ENCODE data around the gene ETS1.

ETS1 gene

DNA sequence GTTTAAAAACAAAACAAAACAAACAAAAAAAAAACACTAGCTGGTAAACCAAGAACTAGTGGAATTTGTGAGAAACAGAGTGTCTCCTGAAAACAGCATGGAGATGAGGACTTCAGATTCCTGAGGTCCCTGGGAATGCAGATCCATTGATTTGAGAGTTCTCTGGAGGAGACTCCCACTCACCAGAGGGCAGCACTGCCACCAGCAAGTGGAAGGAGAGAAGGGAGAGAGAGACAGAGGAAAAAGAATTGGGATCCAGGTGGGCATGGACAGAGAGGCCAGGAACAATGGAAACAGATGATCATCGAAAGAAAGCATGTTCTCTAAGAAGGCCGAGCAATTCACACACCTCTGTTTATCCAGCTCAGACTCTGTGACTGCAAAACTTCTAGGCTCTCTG, 31.8 kb downstream of the ETS1 start:
- DNase-seq (ENCODE audit: low read depth in 1 of 2, low spot score in 1 of 2): no peak
- no peak overlapping the region for H3K27ac ChIP-seq (replicated peaks)
- H3K27me3 ChIP-seq (ENCODE audit: insufficient read depth, poor library complexity, severe bottlenecking): peaks cover 2% of the 10 kb centered on the region

DNA sequence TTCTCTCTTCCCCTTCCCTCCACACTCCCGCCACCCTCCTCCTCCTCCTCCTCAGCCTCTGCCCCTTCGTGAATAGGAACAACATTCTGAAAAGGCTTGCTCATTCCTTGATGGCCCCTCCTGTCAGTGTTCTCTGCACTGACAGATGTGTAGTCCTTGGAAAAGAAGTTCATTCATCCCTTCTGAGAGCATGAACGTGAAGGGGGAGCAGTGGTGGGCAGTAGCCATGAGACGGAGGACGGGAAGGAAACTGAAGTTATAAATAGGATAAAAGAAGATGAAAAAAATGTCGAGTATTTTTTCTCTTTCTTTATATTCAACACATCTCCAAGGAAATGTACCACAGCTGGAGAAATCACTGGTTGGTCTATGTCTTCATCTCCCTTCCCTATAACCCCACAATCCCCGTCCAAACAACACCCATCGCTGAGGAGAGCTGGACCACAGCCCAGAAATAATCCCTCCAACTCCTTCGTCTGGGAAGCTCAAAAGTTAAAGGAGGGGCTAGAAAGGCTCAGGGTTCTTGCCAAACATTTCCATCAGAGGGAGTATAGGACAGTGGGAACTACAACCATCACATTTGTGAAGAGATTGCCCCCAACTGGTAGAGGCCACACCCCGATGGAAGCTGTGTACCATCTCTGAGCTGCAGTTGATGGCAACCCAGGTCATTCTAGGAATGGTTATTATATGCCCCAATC, 33.5 kb downstream of the ETS1 start:
- TF ChIP-seq, protein P1, sequence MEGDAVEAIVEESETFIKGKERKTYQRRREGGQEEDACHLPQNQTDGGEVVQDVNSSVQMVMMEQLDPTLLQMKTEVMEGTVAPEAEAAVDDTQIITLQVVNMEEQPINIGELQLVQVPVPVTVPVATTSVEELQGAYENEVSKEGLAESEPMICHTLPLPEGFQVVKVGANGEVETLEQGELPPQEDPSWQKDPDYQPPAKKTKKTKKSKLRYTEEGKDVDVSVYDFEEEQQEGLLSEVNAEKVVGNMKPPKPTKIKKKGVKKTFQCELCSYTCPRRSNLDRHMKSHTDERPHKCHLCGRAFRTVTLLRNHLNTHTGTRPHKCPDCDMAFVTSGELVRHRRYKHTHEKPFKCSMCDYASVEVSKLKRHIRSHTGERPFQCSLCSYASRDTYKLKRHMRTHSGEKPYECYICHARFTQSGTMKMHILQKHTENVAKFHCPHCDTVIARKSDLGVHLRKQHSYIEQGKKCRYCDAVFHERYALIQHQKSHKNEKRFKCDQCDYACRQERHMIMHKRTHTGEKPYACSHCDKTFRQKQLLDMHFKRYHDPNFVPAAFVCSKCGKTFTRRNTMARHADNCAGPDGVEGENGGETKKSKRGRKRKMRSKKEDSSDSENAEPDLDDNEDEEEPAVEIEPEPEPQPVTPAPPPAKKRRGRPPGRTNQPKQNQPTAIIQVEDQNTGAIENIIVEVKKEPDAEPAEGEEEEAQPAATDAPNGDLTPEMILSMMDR (IDR thresholded peaks at IDR 0.05; ENCODE audit: insufficient read depth, low read length): no peak
- TF ChIP-seq, protein P2, sequence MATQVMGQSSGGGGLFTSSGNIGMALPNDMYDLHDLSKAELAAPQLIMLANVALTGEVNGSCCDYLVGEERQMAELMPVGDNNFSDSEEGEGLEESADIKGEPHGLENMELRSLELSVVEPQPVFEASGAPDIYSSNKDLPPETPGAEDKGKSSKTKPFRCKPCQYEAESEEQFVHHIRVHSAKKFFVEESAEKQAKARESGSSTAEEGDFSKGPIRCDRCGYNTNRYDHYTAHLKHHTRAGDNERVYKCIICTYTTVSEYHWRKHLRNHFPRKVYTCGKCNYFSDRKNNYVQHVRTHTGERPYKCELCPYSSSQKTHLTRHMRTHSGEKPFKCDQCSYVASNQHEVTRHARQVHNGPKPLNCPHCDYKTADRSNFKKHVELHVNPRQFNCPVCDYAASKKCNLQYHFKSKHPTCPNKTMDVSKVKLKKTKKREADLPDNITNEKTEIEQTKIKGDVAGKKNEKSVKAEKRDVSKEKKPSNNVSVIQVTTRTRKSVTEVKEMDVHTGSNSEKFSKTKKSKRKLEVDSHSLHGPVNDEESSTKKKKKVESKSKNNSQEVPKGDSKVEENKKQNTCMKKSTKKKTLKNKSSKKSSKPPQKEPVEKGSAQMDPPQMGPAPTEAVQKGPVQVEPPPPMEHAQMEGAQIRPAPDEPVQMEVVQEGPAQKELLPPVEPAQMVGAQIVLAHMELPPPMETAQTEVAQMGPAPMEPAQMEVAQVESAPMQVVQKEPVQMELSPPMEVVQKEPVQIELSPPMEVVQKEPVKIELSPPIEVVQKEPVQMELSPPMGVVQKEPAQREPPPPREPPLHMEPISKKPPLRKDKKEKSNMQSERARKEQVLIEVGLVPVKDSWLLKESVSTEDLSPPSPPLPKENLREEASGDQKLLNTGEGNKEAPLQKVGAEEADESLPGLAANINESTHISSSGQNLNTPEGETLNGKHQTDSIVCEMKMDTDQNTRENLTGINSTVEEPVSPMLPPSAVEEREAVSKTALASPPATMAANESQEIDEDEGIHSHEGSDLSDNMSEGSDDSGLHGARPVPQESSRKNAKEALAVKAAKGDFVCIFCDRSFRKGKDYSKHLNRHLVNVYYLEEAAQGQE (IDR thresholded peaks at IDR 0.05; ENCODE audit: insufficient replicate concordance, low read depth): no peak
- TF ChIP-seq POLR2AphosphoS5 (IDR thresholded peaks at IDR 0.05; ENCODE audit: low read depth): no peak
- no peak for TF ChIP-seq GABPA (IDR thresholded peaks at IDR 0.05; ENCODE audit: low read depth)
- no peak for TF ChIP-seq SPI1 (IDR thresholded peaks at IDR 0.05; ENCODE audit: borderline replicate concordance, low read depth)
- no peak overlapping the region for H3K27ac ChIP-seq (replicated peaks)
- H3K4me3 ChIP-seq (replicated peaks; ENCODE audit: insufficient read depth, low read length): no peak overlapping the region
- H3K27me3 ChIP-seq (ENCODE audit: insufficient read depth, poor library complexity, severe bottlenecking): peaks cover 7% of the 10 kb centered on the region
- no peak for DNase-seq (ENCODE audit: low read depth in 1 of 2, low spot score in 1 of 2)

More for the DNA sequence above, 31.8 kb downstream of the ETS1 start:
- H3K4me3 ChIP-seq (replicated peaks; ENCODE audit: insufficient read depth, low read length): no peak overlapping the region
- TF ChIP-seq GABPA (IDR thresholded peaks at IDR 0.05; ENCODE audit: low read depth): no peak
- TF ChIP-seq, protein P1 (IDR thresholded peaks at IDR 0.05; ENCODE audit: insufficient read depth, low read length): no peak
- TF ChIP-seq, protein P2 (IDR thresholded peaks at IDR 0.05; ENCODE audit: insufficient replicate concordance, low read depth): no peak
- no peak for TF ChIP-seq SPI1 (IDR thresholded peaks at IDR 0.05; ENCODE audit: borderline replicate concordance, low read depth)
- TF ChIP-seq POLR2AphosphoS5 (IDR thresholded peaks at IDR 0.05; ENCODE audit: low read depth): no peak

DNA sequence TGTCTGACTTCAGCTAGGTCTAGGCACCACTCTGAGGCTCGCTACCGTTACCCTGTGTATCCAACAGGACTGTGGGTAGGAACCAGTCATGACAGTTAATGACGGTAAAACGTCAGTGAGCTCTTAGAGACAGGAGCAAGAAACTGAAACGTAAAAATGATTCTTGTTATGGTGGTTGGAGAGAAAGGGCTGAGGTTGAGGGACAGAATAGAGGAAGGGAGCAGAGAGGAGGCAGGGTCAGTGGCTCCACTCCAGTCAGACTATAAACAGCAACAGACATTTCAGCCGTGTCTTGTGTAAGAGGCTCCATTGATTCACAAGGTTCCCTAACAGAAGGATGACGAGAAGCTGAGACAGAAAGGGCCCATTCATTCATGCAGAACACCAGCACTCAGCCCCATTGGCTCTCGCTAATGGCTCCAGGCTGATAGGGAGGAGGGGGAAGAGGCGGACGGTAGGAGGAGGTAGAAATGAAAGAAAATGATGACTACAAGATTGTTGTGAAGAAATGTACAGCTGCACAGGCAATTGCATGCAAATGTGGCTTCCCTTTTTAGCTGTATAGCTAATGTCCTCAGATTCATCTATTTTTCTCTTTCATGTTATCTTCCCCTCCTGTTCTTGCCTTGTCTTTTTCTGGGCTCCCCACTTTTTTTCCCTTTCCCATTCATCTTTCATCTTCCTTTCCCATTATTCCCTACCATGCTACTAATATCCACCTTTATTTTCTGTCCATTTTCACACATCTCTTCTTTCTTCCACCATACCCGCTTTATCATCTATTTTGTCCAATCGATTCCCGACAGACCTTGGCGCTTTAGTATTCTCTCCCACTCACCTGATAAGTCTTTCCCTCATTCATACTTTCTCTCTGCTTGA, 34.3 kb downstream of the ETS1 start:
- peak overlapping the region; percentile 30; the same call in 1 of the 2 replicates for H3K27ac ChIP-seq (replicated peaks)
- no peak overlapping the region for H3K4me3 ChIP-seq (replicated peaks; ENCODE audit: insufficient read depth, low read length)

More for the DNA sequence above, 34.3 kb downstream of the ETS1 start:
- DNase-seq (ENCODE audit: low read depth in 1 of 2, low spot score in 1 of 2): peak; percentile 54 to 68
- TF ChIP-seq, protein P1 (IDR thresholded peaks at IDR 0.05; ENCODE audit: insufficient read depth, low read length): no peak
- TF ChIP-seq SPI1 (IDR thresholded peaks at IDR 0.05; ENCODE audit: borderline replicate concordance, low read depth): peak; percentile 61; the same call in 1 of the 2 replicates
- peaks cover 7% of the 10 kb centered on the region for H3K27me3 ChIP-seq (ENCODE audit: insufficient read depth, poor library complexity, severe bottlenecking)

All from HL-60 (cell line).